Measurements from ENCODE around the gene MFNG. TPM values are rescaled to one million over a fixed set of nuclear protein-coding genes. Genes with fewer than 3 reads are reported as not detected.

MFNG gene
- polyA plus RNA-seq, 1 donor from 2014 or later, result 0.17 TPM

DNA sequence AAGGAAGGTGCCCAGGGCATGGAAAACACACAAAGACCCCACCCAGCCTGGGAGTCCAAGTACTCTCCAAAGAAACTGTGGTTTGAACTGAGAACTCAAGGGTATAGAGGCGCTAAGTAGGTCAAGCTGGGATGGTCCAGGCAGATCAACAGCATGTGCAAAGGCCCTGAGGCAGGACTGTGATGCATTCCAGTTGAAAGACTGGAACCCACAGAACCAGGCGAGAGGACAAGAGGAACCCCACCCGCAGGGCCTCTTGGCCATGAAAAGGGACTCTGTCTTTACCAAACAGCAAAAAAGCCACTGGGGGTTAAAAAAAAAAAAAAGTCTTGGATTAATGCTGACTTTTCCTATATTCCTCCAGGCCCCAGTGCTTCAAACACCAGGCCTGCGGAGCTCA, 18.8 kb upstream of the MFNG start:
- H3K4me3 ChIP-seq (ENCODE audit: low read length), result no peak overlapping the region
- no peaks in the 10 kb centered on the region for H3F3A ChIP-seq (ENCODE audit: insufficient read depth, low read length, poor library complexity, severe bottlenecking)
- TF ChIP-seq MXI1 (conservative IDR thresholded peaks at IDR 0.05; ENCODE audit: poor library complexity, severe bottlenecking) (no peak), EP300 (conservative IDR thresholded peaks at IDR 0.05; ENCODE audit: poor library complexity, severe bottlenecking) (no peak), RAD21 (conservative IDR thresholded peaks at IDR 0.05) (no peak)
- TF ChIP-seq, protein P1, sequence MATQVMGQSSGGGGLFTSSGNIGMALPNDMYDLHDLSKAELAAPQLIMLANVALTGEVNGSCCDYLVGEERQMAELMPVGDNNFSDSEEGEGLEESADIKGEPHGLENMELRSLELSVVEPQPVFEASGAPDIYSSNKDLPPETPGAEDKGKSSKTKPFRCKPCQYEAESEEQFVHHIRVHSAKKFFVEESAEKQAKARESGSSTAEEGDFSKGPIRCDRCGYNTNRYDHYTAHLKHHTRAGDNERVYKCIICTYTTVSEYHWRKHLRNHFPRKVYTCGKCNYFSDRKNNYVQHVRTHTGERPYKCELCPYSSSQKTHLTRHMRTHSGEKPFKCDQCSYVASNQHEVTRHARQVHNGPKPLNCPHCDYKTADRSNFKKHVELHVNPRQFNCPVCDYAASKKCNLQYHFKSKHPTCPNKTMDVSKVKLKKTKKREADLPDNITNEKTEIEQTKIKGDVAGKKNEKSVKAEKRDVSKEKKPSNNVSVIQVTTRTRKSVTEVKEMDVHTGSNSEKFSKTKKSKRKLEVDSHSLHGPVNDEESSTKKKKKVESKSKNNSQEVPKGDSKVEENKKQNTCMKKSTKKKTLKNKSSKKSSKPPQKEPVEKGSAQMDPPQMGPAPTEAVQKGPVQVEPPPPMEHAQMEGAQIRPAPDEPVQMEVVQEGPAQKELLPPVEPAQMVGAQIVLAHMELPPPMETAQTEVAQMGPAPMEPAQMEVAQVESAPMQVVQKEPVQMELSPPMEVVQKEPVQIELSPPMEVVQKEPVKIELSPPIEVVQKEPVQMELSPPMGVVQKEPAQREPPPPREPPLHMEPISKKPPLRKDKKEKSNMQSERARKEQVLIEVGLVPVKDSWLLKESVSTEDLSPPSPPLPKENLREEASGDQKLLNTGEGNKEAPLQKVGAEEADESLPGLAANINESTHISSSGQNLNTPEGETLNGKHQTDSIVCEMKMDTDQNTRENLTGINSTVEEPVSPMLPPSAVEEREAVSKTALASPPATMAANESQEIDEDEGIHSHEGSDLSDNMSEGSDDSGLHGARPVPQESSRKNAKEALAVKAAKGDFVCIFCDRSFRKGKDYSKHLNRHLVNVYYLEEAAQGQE (IDR thresholded peaks at IDR 0.05; ENCODE audit: borderline replicate concordance), result no peak
- no peaks in the 10 kb centered on the region for H3K27me3 ChIP-seq (ENCODE audit: insufficient read depth, low read depth, low read length)
- no peak overlapping the region for H2AFZ ChIP-seq (ENCODE audit: low read depth, low read length)
- H3K9ac ChIP-seq (ENCODE audit: low read length), result no peak overlapping the region
- H3K36me3 ChIP-seq (ENCODE audit: insufficient read depth, low read length), result no peaks in the 10 kb centered on the region
- no peaks in the 10 kb centered on the region for H3K9me3 ChIP-seq (ENCODE audit: low read length)
- no peaks in the 10 kb centered on the region for H3K79me2 ChIP-seq (replicated peaks; ENCODE audit: insufficient read depth, low read length)
- H4K20me1 ChIP-seq (ENCODE audit: insufficient read depth), result no peaks in the 10 kb centered on the region
- H3K27ac ChIP-seq (ENCODE audit: low read length), result no peak overlapping the region
- no peak overlapping the region for H3K4me2 ChIP-seq (ENCODE audit: low read length)
- no peaks in the 10 kb centered on the region for H3K9me2 ChIP-seq (ENCODE audit: insufficient read depth, low read length)

GRCh38 chr22:37503850-37504249, 17.7 kb upstream of the MFNG start:
- Histone ChIP-seq H3K36me3 (ENCODE audit: insufficient read depth, low read length) (no peaks in the 10 kb centered on the region), H3K79me2 (replicated peaks; ENCODE audit: insufficient read depth, low read length) (no peaks in the 10 kb centered on the region)
- TF ChIP-seq, protein P2, sequence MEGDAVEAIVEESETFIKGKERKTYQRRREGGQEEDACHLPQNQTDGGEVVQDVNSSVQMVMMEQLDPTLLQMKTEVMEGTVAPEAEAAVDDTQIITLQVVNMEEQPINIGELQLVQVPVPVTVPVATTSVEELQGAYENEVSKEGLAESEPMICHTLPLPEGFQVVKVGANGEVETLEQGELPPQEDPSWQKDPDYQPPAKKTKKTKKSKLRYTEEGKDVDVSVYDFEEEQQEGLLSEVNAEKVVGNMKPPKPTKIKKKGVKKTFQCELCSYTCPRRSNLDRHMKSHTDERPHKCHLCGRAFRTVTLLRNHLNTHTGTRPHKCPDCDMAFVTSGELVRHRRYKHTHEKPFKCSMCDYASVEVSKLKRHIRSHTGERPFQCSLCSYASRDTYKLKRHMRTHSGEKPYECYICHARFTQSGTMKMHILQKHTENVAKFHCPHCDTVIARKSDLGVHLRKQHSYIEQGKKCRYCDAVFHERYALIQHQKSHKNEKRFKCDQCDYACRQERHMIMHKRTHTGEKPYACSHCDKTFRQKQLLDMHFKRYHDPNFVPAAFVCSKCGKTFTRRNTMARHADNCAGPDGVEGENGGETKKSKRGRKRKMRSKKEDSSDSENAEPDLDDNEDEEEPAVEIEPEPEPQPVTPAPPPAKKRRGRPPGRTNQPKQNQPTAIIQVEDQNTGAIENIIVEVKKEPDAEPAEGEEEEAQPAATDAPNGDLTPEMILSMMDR (IDR thresholded peaks at IDR 0.05; ENCODE audit: poor library complexity, severe bottlenecking), result no peak
- no peak for TF ChIP-seq SMC3 (conservative IDR thresholded peaks at IDR 0.05; ENCODE audit: poor library complexity)
- TF ChIP-seq, protein P1 (IDR thresholded peaks at IDR 0.05; ENCODE audit: borderline replicate concordance), result no peak
- no peak for TF ChIP-seq EZH2 (IDR thresholded peaks at IDR 0.05; ENCODE audit: borderline replicate concordance, insufficient read depth, low read length, poor library complexity, severe bottlenecking)
- TF ChIP-seq POLR2AphosphoS5 (IDR thresholded peaks at IDR 0.05), result no peak
- no peak for TF ChIP-seq TAF1 (IDR thresholded peaks at IDR 0.05; ENCODE audit: low read depth)
- no peak for TF ChIP-seq MXI1 (conservative IDR thresholded peaks at IDR 0.05; ENCODE audit: poor library complexity, severe bottlenecking)
- TF ChIP-seq EP300 (conservative IDR thresholded peaks at IDR 0.05; ENCODE audit: poor library complexity, severe bottlenecking), result no peak
- TF ChIP-seq RAD21 (conservative IDR thresholded peaks at IDR 0.05), result no peak

More at GRCh38 chr22:37503850-37504249, 17.7 kb upstream of the MFNG start:
- Histone ChIP-seq H3K4me2 (ENCODE audit: low read length) (no peak overlapping the region), H4K20me1 (ENCODE audit: insufficient read depth) (no peaks in the 10 kb centered on the region), H3K27ac (ENCODE audit: low read length) (no peak overlapping the region), H3F3A (ENCODE audit: insufficient read depth, low read length, poor library complexity, severe bottlenecking) (no peaks in the 10 kb centered on the region), H3K27me3 (ENCODE audit: insufficient read depth, low read depth, low read length) (no peaks in the 10 kb centered on the region), H3K9me2 (ENCODE audit: insufficient read depth, low read length) (no peaks in the 10 kb centered on the region), H3K9ac (ENCODE audit: low read length) (no peak overlapping the region), H2AFZ (ENCODE audit: low read depth, low read length) (no peak overlapping the region), H3K4me3 (ENCODE audit: low read length) (no peak overlapping the region), H3K9me3 (ENCODE audit: low read length) (no peaks in the 10 kb centered on the region)

Data from neural cell (in vitro differentiated cells).